Naive thymus-derived CD8-positive, alpha-beta T cell (primary cell): Measurements from ENCODE around the gene NXF1. TPM values are rescaled to one million over a fixed set of nuclear protein-coding genes. Genes with fewer than 3 reads are reported as not detected.

ENCODE experiments used
- ATAC-seq, 2 donors: fragments of 150-1000 bp; cut with Tn5 transposase in 1 of 2; sonication (Bioruptor Pico), chemical (Tn5 transposase) in 1 of 2; 1 replicate in 1 of 2; 2 replicates in 1 of 2; pipeline ENCODE4 v1.10.0; 2021; ENCODE audit warnings: mild to moderate bottlenecking in 2 of 2, moderate library complexity in 2 of 2
- POLR2A ChIA-PET: fragments of 350-600 bp; sonication (Branson Sonifier 250); formaldehyde crosslinking; loops from one replicate; lab custom pipeline; 2021; ENCODE audit warnings: antibody characterized with exemption; lab: Charles Lee
- DNase-seq, 10 donors: peaks; one replicate each; pipeline versions ENCODE4 v3.0.0 to v3.0.0-alpha.2; 2020 to 2022
- H3K27ac Mint-ChIP-seq, 10 donors: one replicate each; pipeline ENCODE4 v1.8.0; 2020 to 2022; ENCODE audit warnings: mild to moderate bottlenecking in 10 of 10, mixed read lengths in 10 of 10, moderate library complexity in 4 of 10, inconsistent platforms in 1 of 10
- H3K27me3 Mint-ChIP-seq, 5 donors: one replicate each; pipeline ENCODE4 v1.8.0; 2021 to 2022; ENCODE audit warnings: mixed read lengths in 5 of 5
- H3K36me3 Mint-ChIP-seq, 3 donors: one replicate each; pipeline ENCODE4 v1.8.0; 2020 to 2022; ENCODE audit warnings: mixed read lengths in 3 of 3, mild to moderate bottlenecking in 2 of 3, inconsistent platforms in 1 of 3
- H3K4me1 Mint-ChIP-seq, 4 donors: one replicate each; pipeline ENCODE4 v1.8.0; 2021 to 2022; ENCODE audit warnings: mixed read lengths in 4 of 4
- H3K4me3 Mint-ChIP-seq, 10 donors: one replicate each; pipeline ENCODE4 v1.8.0; 2020 to 2022; ENCODE audit warnings: mild to moderate bottlenecking in 10 of 10, mixed read lengths in 10 of 10, moderate library complexity in 6 of 10, inconsistent platforms in 1 of 10
- H3K9me3 Mint-ChIP-seq, 9 donors: one replicate each; pipeline ENCODE4 v1.8.0; 2020 to 2022; ENCODE audit warnings: mixed read lengths in 9 of 9, mild to moderate bottlenecking in 3 of 9, inconsistent platforms in 1 of 9, moderate library complexity in 1 of 9
- polyA plus RNA-seq, 3 donors: library from polyadenylated mRNA; unstranded; fragments of 300-500 nt; fragmentation: Illumina TruSeq; gene quantifications; one replicate each; pipeline ENCODE4 v1.2.3, GENCODE V29; 2021
- total RNA-seq, 8 experiments: library from RNA in 2 of 8; stranded (reverse) in 2 of 8; gene quantifications; one replicate each; pipeline ENCODE4 v1.2.3 and lab custom pipeline; 2021 to 2026

NXF1 gene
- total RNA-seq (100 to 1,000 TPM; 185 to 191 TPM), polyA plus RNA-seq (10 to 100 TPM; 38.4 to 82.9 (median 62.8) TPM), total RNA-seq (lab: John Stamatoyannopoulos, UW) (145 to 467 (median 160) reads per million in 6 experiments)

DNA sequence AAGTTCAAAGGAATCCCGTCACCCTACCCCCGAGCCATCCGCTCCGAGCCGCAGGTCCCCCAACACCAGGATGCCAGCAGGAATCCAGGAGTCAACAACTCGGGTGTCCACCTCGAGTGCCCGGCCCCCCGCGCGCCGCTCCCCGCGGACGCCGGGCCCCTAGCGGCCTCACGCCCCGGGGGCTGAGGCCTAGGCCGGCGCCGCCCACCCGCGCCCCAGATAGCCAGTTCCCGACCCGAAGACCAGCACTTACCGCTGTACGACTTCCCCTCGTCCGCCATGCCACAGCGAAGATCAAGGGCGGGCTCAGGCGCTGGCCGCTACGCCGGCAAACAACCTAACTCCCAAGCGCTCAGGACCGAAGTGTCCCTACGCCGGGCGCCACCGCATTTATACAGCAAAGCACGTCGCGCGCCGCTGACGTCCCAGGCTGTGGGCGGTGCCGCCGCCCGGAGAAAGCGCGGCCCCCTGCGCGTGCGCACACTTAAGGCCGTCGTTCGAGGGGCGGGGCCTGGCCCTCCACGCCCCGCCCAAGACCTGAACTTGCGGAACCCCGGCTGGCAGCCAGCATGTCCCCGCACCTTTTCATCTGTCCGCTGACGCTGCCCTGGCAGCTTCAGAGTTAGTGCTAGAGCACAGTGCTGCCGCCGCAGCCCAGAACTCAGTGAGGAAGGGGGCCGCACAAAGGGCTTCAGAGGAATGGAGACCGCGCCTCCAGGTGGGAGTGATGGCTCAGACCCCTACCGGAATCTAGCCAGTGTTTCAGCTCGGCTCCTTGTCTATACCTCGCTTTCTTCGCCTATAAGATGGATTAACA lies at the start of gene NXF1:
NXF1 (minus strand) TSS at position 365 of the 817 bp plus-strand sequence; CDS start at position 281, 84 bp downstream.
- POLR2A ChIA-PET, result interaction anchor here (0.5 to 5.3 kb wide), 27 partner anchors 10 to 204 kb away, joined by 3 to 48 read pairs (median 5); partner anchors contain the start of genes BSCL2, C11orf98, CSKMT and GNG3
- ATAC-seq (peak; percentile 85 to 86), DNase-seq (peak; percentile 90 to 98 (median 97))
- peak within 1 kb of the TSS; percentile 93 to 100 (median 99) for H3K4me3 Mint-ChIP-seq
- H3K27ac Mint-ChIP-seq, result peak within 1 kb of the TSS; percentile 94 to 100 (median 98)
- H3K27me3 Mint-ChIP-seq, result no peaks in the 10 kb centered on the region
- H3K4me1 Mint-ChIP-seq, result peaks cover 11 to 40% (median 29%) of the 10 kb centered on the region in 4 donors
- H3K36me3 Mint-ChIP-seq, result peaks cover 0 to 34% (median 6%) of the 10 kb centered on the region in 3 donors
- H3K9me3 Mint-ChIP-seq, result no peaks in the 10 kb centered on the region

DNA sequence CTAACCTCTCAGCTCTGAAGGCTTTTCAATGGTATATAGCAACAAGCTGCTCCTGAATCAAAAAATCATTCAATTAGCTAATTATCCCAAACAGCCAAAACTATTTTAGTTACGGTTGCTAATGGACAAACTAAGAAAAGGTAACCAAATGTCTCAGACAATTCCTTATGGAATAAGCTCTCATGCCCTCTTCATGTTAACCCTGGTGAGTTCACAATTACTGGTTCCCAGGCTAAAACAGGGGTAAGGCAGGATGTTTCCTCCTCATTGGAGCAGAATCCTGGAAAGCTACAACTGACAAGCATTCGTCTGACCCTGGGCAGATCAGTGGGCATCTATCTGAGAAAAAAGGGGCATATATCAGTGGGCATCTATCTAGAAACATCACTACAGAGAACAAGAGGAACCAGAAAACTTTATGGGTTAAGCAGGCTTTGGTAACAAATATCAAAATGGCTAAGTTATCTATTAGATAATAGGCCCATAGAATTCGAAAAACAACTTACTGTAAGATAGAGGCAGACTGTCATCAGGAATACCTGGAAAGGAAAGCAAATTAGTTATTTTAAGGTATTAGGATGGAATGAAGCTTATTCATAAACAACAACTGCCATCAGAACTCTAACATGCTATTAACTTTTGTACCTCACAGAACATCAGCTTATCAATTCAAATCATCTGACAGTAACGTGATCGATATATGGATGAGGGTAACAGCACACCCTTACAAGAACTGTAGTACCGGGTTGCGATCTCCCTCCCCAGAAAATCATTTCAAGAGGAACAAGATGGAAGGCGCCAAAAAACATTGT lies 49.0 kb upstream of the NXF1 start:
- DNase-seq, result no peak
- Mint-ChIP-seq H3K36me3 (peaks cover 13 to 42% (median 22%) of the 10 kb centered on the region in 3 donors), H3K9me3 (peaks cover 0 to 3% (median 0%) of the 10 kb centered on the region in 9 donors), H3K4me3 (peak overlapping the region; percentile 95 to 99 (median 98)), H3K27me3 (peaks cover 0 to 4% (median 0%) of the 10 kb centered on the region in 5 donors), H3K27ac (peak overlapping the region; percentile 88 to 99 (median 98)), H3K4me1 (peaks cover 33 to 63% (median 53%) of the 10 kb centered on the region in 4 donors)
- POLR2A ChIA-PET, result interaction anchor here (0.5 to 10.6 kb wide), 24 partner anchors 11 to 1362 kb away, joined by 3 to 479 read pairs (median 9); partner anchors contain the start of genes BSCL2, C11orf98, CSKMT and FERMT3
- no peak for ATAC-seq

DNA sequence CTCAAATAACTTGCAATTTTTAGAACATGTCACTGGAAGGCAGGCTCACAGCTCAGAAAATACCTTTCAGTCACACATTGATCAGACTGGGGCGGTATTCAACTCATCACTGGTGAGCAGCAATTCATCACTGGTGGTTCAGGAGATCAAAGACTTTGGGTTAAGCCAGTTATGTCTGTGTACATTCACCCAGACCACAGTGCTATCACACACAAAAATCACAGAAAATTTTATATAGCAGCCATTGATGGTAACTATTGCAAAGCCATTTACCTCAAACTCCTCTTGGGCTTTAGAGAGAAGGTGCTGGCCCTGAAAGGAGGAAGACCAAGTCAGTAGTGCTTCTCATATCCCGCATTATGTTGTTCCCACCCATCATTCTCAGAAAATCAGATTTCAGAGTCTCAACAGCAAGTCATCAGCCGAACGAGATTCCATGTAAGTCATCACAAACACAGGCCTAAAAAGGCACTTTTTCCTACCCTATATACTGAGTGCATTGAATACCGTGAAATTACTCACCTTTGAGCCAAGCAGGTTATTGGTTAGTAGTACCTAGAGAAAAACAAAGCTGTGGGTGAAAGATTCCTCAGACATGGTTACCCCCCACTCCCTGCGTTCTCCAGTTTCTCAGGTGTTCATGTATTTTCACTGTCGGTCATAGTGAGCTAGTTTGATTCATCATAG lies 48.2 kb upstream of the NXF1 start:
- POLR2A ChIA-PET, result interaction anchor here (0.8 to 10.6 kb wide), 16 partner anchors 10 to 252 kb away, joined by 3 to 479 read pairs (median 26); partner anchors contain the start of genes BSCL2, GNG3, HNRNPUL2 and LBHD1
- peak in 2 of 10 donors; percentile 27 to 29 for DNase-seq
- H3K27ac Mint-ChIP-seq, result peak overlapping the region; percentile 79 to 98 (median 96)
- peak overlapping the region; percentile 95 to 99 (median 98) for H3K4me3 Mint-ChIP-seq
- peaks cover 0 to 4% (median 0%) of the 10 kb centered on the region in 5 donors for H3K27me3 Mint-ChIP-seq
- peak in 1 of 2 donors; percentile 15 for ATAC-seq
- H3K36me3 Mint-ChIP-seq, result peaks cover 13 to 42% (median 22%) of the 10 kb centered on the region in 3 donors
- H3K4me1 Mint-ChIP-seq, result peaks cover 33 to 65% (median 53%) of the 10 kb centered on the region in 4 donors
- H3K9me3 Mint-ChIP-seq, result peaks cover 0 to 3% (median 0%) of the 10 kb centered on the region in 9 donors

DNA sequence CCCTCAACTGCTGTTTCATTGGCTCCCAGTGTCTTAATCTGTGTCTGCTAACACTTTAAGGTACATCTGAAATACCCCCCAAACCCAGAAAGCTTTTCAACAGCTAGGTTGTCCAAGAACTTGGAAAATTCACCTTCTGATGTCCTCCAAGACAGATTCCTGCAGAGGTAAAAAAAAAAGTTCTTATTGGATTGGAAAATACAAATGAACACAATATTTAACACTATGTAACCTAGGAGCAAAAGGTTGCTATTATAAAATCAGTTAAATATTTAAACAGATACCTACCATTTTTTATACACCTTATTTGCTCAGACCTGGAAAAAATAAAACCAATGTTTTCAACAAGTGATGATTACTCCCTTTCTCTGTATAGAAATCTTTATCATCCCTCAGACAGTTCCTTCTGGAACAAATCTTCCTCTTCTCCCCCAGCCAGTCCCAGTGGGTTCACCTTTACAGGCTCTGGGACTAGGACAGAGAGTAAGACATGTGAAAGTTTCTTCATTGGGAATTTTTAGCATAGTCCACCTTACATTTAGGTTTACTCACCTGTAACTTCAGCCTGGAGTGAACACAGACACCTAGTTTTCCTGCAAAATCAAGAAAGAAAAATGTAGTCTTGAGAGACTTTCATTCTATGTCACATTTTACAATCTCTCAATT lies 47.4 kb upstream of the NXF1 start:
- H3K36me3 Mint-ChIP-seq, result peaks cover 13 to 42% (median 22%) of the 10 kb centered on the region in 3 donors
- peaks cover 0 to 3% (median 0%) of the 10 kb centered on the region in 9 donors for H3K9me3 Mint-ChIP-seq
- ATAC-seq, result no peak
- DNase-seq, result no peak
- peaks cover 29 to 65% (median 53%) of the 10 kb centered on the region in 4 donors for H3K4me1 Mint-ChIP-seq
- POLR2A ChIA-PET, result interaction anchor here (0.5 to 10.6 kb wide), 6 partner anchors 9 to 99 kb away, joined by 3 to 479 read pairs (median 18); partner anchors contain the start of genes TEX54, TMEM179B, WDR74 and ZBTB3
- peaks cover 0 to 4% (median 0%) of the 10 kb centered on the region in 5 donors for H3K27me3 Mint-ChIP-seq
- peak overlapping the region; percentile 37 to 98 (median 86) for H3K27ac Mint-ChIP-seq
- H3K4me3 Mint-ChIP-seq, result peak overlapping the region in 9 of 10 donors; percentile 95 to 99 (median 98)

DNA sequence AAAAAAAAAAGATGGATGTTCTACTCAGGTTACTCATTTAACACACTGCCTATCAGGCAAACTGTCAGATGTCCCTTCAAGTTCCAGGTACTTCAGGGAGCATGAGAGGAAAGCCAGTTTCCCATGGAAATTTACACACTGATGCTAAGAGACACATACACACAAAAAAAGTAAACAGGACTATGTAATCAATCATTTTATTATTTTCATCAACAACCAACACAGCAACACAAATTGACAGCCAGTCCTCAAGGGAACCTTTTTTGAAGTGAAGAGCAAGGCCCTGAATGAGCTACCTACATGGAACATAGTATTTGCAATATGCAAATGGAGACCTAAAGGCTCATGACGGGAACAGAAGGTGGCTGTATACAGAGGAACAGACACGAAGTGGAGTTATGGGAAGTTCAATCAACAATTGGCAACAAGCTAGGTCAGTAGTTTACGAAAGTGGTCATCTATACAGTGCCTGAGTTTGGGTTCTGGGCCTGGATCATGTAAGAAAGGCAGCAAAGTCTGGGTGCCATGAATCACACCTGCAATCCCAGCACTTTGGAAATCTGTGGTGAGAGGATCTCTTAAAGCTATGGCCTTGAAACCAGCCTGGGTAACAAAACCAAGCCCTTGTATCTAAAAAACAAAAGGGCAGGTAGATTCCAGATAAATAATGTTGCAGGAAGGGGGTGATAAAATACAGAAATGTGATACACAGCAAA lies 46.7 kb upstream of the NXF1 start:
- Mint-ChIP-seq H3K9me3 (peaks cover 0 to 3% (median 0%) of the 10 kb centered on the region in 9 donors), H3K36me3 (peaks cover 13 to 42% (median 22%) of the 10 kb centered on the region in 3 donors), H3K4me1 (peaks cover 30 to 62% (median 52%) of the 10 kb centered on the region in 4 donors), H3K4me3 (peak overlapping the region in 7 of 10 donors; percentile 2 to 69 (median 29)), H3K27me3 (peaks cover 0 to 4% (median 0%) of the 10 kb centered on the region in 5 donors), H3K27ac (peak overlapping the region; percentile 13 to 88 (median 81))
- DNase-seq (peak in 1 of 10 donors; percentile 26), ATAC-seq (no peak)
- POLR2A ChIA-PET, result interaction anchor here (0.5 to 10.6 kb wide), 11 partner anchors 8 to 268 kb away, joined by 3 to 479 read pairs (median 4); partner anchors contain the start of genes SLC3A2, TAF6L, TMEM179B and WDR74

DNA sequence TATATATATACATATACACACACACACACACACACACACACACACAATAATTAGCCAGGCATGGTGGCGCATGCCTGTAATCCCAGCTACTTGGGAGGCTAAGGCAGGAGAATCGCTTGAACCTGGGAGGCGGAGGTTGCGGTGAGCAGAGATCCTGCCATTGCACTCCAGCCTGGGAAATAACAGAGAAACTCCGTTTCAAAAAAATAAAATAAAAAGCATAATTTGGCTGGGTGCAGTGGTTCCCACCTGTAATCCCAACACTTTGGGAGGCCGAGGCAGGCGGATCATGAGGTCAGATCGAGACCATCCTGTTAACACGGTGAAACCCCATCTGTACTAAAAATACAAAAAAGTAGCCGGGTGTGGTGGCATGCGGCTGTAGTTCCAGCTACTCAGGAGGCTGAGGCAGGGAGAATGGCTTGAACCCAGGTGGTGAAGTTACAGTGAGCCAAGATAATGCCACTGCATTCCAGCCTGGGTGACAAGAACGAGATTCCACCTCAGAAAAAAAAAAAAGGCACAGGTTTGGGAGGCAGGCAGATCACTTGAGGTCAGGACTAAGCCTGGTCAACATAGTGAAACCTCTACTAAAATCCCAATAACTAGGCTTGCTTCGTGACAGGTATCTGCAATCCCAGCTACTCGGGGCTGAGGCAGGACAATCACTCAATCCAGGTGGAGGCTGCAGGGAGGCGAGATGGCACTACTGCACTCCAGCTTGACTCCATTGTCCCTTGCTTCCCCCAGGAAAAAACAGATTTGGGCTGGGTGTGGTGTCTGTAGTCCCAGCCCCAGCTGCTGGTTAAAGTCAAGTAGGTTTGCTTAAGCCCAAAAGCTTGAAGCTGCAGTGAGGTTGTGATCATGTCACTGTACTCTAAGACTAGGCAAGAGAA lies 45.9 kb upstream of the NXF1 start:
- Mint-ChIP-seq H3K27me3 (peaks cover 0 to 4% (median 0%) of the 10 kb centered on the region in 5 donors), H3K4me1 (peaks cover 30 to 59% (median 48%) of the 10 kb centered on the region in 4 donors), H3K4me3 (peak overlapping the region in 6 of 10 donors; percentile 2 to 69 (median 38)), H3K36me3 (peaks cover 13 to 42% (median 22%) of the 10 kb centered on the region in 3 donors), H3K27ac (peak overlapping the region in 9 of 10 donors; percentile 13 to 88 (median 84)), H3K9me3 (peaks cover 0 to 3% (median 0%) of the 10 kb centered on the region in 9 donors)
- no peak for DNase-seq
- ATAC-seq, result no peak
- POLR2A ChIA-PET, result interaction anchor here (0.5 to 10.6 kb wide), 13 partner anchors 8 to 701 kb away, joined by 3 to 479 read pairs (median 5); partner anchors contain the start of genes C11orf98, CSKMT, HNRNPUL2 and SLC3A2

DNA sequence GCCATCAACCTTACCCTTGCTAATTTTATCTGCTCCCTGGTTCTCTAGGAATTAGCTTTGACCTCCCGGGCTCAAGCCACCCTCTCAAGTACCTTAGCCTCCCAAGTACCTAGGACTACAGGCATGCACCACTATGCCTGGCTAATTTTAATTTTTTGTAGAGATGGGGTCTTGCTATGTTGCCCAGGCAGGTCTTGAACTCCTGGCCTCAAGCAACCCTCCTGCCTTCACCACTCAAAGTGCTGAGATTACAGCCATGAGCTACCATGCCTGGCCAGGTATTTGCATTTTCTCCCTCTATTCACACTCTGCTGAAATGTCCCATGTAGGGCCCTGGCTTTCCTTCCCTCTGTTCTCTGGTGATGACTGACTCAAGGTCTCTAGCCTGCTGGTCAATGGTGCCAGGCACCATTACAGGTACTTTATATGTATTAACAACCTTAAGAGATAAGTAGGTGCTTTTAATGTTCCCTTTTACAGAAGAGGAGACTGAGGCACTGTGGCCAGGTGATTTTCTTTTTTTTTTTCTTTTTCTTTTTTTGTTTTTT lies 42.6 kb upstream of the NXF1 start:
- DNase-seq (no peak), ATAC-seq (no peak)
- Mint-ChIP-seq H3K9me3 (no peaks in the 10 kb centered on the region), H3K36me3 (peaks cover 0 to 15% (median 2%) of the 10 kb centered on the region in 3 donors), H3K27me3 (no peaks in the 10 kb centered on the region), H3K27ac (peak overlapping the region in 9 of 10 donors; percentile 44 to 77 (median 63)), H3K4me3 (no peak overlapping the region), H3K4me1 (peaks cover 9 to 34% (median 21%) of the 10 kb centered on the region in 4 donors)
- POLR2A ChIA-PET, result interaction anchor here (1.0 to 10.6 kb wide), 5 partner anchors 4 to 256 kb away, joined by 3 to 479 read pairs (median 4); partner anchors contain the start of genes HNRNPUL2, SLC3A2, TUT1 and WDR74

DNA sequence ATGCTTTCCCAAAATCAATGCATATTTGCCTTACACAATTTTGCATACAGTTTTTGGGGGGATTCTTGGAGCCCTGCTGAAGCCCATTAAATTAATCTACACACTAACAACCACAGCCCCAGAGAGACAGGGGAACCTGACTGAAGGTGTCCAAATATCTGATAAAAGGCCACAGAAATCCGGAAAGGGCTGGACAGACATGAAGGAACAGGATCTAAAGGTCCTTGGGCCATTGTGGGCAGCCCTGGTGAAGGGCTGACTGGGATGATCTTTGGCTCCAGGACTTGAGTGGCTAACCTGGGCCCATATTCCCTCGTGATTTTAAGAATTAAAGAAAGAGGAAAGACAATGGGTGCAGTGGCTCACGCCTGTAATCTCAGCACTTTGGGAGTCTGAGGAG lies 40.9 kb upstream of the NXF1 start:
- no peak overlapping the region for H3K4me3 Mint-ChIP-seq
- peak overlapping the region in 4 of 10 donors; percentile 48 to 71 (median 59) for H3K27ac Mint-ChIP-seq
- no peak for DNase-seq
- no peaks in the 10 kb centered on the region for H3K27me3 Mint-ChIP-seq
- POLR2A ChIA-PET, result interaction anchor here (1.9 to 10.0 kb wide), 2 partner anchors 7 to 35 kb away, joined by 7 to 479 read pairs; partner anchors contain the start of gene SLC3A2
- ATAC-seq, result no peak
- H3K36me3 Mint-ChIP-seq, result no peaks in the 10 kb centered on the region
- H3K9me3 Mint-ChIP-seq, result no peaks in the 10 kb centered on the region
- H3K4me1 Mint-ChIP-seq, result peaks cover 1 to 20% (median 7%) of the 10 kb centered on the region in 4 donors

DNA sequence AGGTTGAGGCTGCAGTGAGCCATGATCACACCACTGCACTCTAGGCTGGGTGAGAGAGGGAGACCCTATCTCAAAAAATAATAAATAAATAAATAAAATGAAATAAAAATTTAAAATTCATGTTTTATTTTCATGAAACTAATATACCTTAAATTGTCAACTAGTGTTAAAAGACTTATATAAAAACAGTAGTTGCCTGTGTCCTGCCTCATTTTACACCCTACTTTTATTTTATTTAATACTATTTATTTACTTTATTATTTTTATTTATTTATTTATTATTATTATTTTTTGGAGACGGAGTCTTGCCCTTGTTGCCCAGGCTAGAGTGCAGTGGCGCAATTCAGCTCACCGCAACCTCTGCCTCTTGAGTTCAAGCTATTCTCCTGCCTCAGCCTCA lies 38.9 kb upstream of the NXF1 start:
- Mint-ChIP-seq H3K4me3 (peak overlapping the region in 1 of 10 donors; percentile 54), H3K36me3 (peaks cover 0 to 3% (median 3%) of the 10 kb centered on the region in 3 donors), H3K27ac (peak overlapping the region in 3 of 10 donors; percentile 34 to 56 (median 44)), H3K9me3 (no peaks in the 10 kb centered on the region), H3K4me1 (peaks cover 8 to 18% (median 15%) of the 10 kb centered on the region in 4 donors), H3K27me3 (no peaks in the 10 kb centered on the region)
- ATAC-seq, result no peak
- no peak for DNase-seq
- POLR2A ChIA-PET, result interaction anchor here (0.9 to 10.0 kb wide), 6 partner anchors 9 to 293 kb away, joined by 4 to 479 read pairs (median 9); partner anchors contain the start of genes C11orf98, CSKMT, HNRNPUL2 and SLC3A2
